ENCODE results near the gene FMO4.

DNA sequence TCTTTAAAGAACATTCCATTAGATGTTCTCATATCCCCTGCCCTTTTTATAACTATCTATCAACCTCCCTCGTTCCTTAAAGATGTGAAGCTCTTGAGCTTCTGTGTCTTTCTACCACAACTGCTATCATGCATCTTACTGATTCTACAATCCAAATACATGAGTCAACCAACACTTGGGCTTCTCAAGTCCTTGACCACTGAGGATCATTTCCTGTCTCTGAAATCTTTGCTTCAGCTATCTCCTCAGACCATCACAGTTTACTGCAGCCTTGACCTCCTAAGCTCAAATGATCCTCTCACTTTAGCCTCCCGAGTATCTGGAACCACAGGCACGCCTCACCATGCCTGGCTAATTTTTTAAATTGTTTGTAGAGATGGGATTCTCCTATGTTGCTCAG, 75.2 kb downstream of the FMO4 start:
- no peak for TF ChIP-seq CTCF (IDR thresholded peaks at IDR 0.05)
- no peak for TF ChIP-seq POLR2A (IDR thresholded peaks at IDR 0.05)
- TF ChIP-seq POLR2AphosphoS5 (IDR thresholded peaks at IDR 0.05), result no peak
